Kidney (tissue), 14 donors: ENCODE data around the gene GDF10. TPM values are rescaled to one million over a fixed set of nuclear protein-coding genes. Genes with fewer than 3 reads are reported as not detected.

Experiments used
- DNase-seq, 5 donors: peaks; one replicate each; pipeline ENCODE4 v3.0.0-alpha.2; 2013 to 2020
- FAIRE-seq: peaks from 2 replicates; lab custom pipeline; 2012; peaks lifted over from hg19 to GRCh38; lab: Jason Lieb, UNC
- H3K27ac ChIP-seq, 2 donors: one replicate each; pipeline ENCODE4 v1.7.0; 2013; ENCODE audit warnings: low read depth in 2 of 2, low read length in 2 of 2, inconsistent platforms in 1 of 2
- H3K27me3 ChIP-seq: one replicate; pipeline ENCODE4 v1.7.1; 2013; ENCODE audit warnings: low read length, inconsistent platforms; ENCODE audit not compliant: control insufficient read depth, insufficient read depth
- H3K36me3 ChIP-seq, 3 donors: one replicate each; pipeline versions ENCODE4 v1.7.0 to v1.7.1; 2013; ENCODE audit warnings: low read length in 3 of 3, control low read depth in 1 of 3, inconsistent platforms in 1 of 3; ENCODE audit not compliant: insufficient read depth in 3 of 3, control insufficient read depth in 2 of 3
- H3K4me1 ChIP-seq, 3 donors: one replicate each; pipeline versions ENCODE4 v1.7.0 to v1.7.1; 2013; ENCODE audit warnings: low read length in 3 of 3, inconsistent platforms in 1 of 3, low read depth in 1 of 3; ENCODE audit not compliant: control insufficient read depth in 2 of 3, insufficient read depth in 2 of 3
- H3K4me3 ChIP-seq, 3 donors: one replicate each; pipeline versions ENCODE4 v1.7.0 to v1.8.1; 2013; ENCODE audit warnings: low read length in 3 of 3, control low read depth in 1 of 3, inconsistent platforms in 1 of 3
- H3K9ac ChIP-seq, 3 donors: one replicate each; pipeline versions ENCODE4 v1.7.0 to v1.7.1; 2013; ENCODE audit warnings: low read length in 3 of 3, control low read depth in 1 of 3, inconsistent platforms in 1 of 3
- H3K9me3 ChIP-seq, 3 donors: one replicate each; pipeline versions ENCODE4 v1.7.0 to v1.7.1; 2013; ENCODE audit warnings: low read length in 3 of 3, control low read depth in 1 of 3, inconsistent platforms in 1 of 3; ENCODE audit not compliant: control insufficient read depth in 2 of 3, insufficient read depth in 1 of 3
- intact Hi-C: fragments of 100-400 bp; cut with DNase I; formaldehyde crosslinking; loops from one replicate; pipeline ENCODE4 v1.11.1; 2022
- polyA plus RNA-seq: library from polyadenylated mRNA; stranded (reverse); fragments of 350-450 nt; fragmentation: Illumina TruSeq; extraction: RNeasy Lipid Tissue Mini Kit (QIAGEN cat#74804); gene quantifications from one replicate; pipeline ENCODE4 v1.2.3, GENCODE V29; 2014; ENCODE audit warnings: low read depth, low replicate concordance; ENCODE audit not compliant: insufficient read depth
- total RNA-seq: library from RNA; stranded (reverse); fragmentation: NEBNext Ultra II Directional; extraction: Animal tissue kit (Norgen Biotek cat#: 25700); gene quantifications from one replicate; pipeline ENCODE4 v1.2.1, GENCODE V29; 2021
- TF ChIP-seq, protein P1 (sequence below): IDR thresholded peaks from 3 replicates; pipeline ENCODE4 v1.5.1; 2012; ENCODE audit warnings: mild to moderate bottlenecking, moderate library complexity, borderline replicate concordance; ENCODE audit not compliant: insufficient read depth; ENCODE audit errors: extremely low read depth
- donor health status: control.
- donor health status: control.
- donor health status: control.
- donor health status: control.
- donor health status: control.
- donor health status: DM: yes; HTN: yes; CAD: no.
- donor health status: Normal renal cell carcinoma (clear cell type).

GDF10 gene
- total and polyA plus RNA-seq, 2 donors from 2014 or later = 1.1 TPM; not detected in 1

DNA sequence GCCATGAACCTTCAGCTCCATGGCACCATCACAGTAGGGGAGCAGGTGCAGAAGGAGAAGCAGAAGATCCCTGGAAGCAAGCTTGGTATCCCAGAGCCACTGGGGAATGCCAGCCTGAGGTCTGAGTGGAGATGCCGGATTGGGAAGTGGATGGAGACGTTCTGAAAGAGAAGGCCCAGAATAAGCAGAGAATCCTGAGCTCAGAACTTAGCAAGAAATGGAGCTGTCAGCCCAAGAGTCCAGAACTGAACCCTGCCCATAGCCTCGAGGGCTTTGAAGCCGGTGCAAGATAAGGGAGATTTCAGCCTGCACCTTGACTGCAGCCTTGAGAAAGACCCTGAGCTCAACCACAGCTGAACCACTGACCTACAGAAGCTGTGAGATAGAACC, 13.9 kb upstream of the GDF10 start:
- H3K9ac ChIP-seq = no peak overlapping the region
- intact Hi-C loops = no loop called here
- no peaks in the 10 kb centered on the region for H3K9me3 ChIP-seq
- no peaks in the 10 kb centered on the region for H3K4me1 ChIP-seq
- no peak overlapping the region for H3K4me3 ChIP-seq
- TF ChIP-seq, protein P1, sequence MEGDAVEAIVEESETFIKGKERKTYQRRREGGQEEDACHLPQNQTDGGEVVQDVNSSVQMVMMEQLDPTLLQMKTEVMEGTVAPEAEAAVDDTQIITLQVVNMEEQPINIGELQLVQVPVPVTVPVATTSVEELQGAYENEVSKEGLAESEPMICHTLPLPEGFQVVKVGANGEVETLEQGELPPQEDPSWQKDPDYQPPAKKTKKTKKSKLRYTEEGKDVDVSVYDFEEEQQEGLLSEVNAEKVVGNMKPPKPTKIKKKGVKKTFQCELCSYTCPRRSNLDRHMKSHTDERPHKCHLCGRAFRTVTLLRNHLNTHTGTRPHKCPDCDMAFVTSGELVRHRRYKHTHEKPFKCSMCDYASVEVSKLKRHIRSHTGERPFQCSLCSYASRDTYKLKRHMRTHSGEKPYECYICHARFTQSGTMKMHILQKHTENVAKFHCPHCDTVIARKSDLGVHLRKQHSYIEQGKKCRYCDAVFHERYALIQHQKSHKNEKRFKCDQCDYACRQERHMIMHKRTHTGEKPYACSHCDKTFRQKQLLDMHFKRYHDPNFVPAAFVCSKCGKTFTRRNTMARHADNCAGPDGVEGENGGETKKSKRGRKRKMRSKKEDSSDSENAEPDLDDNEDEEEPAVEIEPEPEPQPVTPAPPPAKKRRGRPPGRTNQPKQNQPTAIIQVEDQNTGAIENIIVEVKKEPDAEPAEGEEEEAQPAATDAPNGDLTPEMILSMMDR = no peak
- H3K27ac ChIP-seq = no peak overlapping the region
- H3K36me3 ChIP-seq = no peaks in the 10 kb centered on the region
- DNase-seq (no peak), FAIRE-seq (no peak)
- H3K27me3 ChIP-seq = no peaks in the 10 kb centered on the region

- no peak overlapping the region for H3K4me3 ChIP-seq
- H3K27me3 ChIP-seq = no peaks in the 10 kb centered on the region
- H3K9me3 ChIP-seq = no peaks in the 10 kb centered on the region
- H3K4me1 ChIP-seq = no peaks in the 10 kb centered on the region
- no peak overlapping the region for H3K9ac ChIP-seq
- H3K27ac ChIP-seq = no peak overlapping the region
- DNase-seq = no peak
- no peak for FAIRE-seq
- intact Hi-C loops = no loop called here
- TF ChIP-seq, protein P1 = no peak
- H3K36me3 ChIP-seq = no peaks in the 10 kb centered on the region
Observed at GRCh38 chr10:47286591-47287315, 13.2 kb upstream of the GDF10 start.

- FAIRE-seq = no peak
- TF ChIP-seq, protein P1 = no peak
- Histone ChIP-seq H3K27me3 (no peaks in the 10 kb centered on the region), H3K9ac (no peak overlapping the region), H3K4me1 (no peaks in the 10 kb centered on the region), H3K9me3 (no peaks in the 10 kb centered on the region), H3K4me3 (no peak overlapping the region), H3K36me3 (no peaks in the 10 kb centered on the region), H3K27ac (no peak overlapping the region)
- intact Hi-C loops = no loop called here
- DNase-seq = no peak
Observed at GRCh38 chr10:47287365-47287802, 12.6 kb upstream of the GDF10 start.
